H9 (cell line): ENCODE results near the gene TLE5. TPM values are rescaled to one million over a fixed set of nuclear protein-coding genes. Genes with fewer than 3 reads are reported as not detected.

ENCODE experiments used
- DNase-seq: peaks from one replicate; pipeline ENCODE4 v3.0.0-alpha.2; 2017
- H2AFZ ChIP-seq: one replicate; pipeline ENCODE4 v1.6.1; 2013; ENCODE audit warnings: mild to moderate bottlenecking, low read length, control low read depth, moderate library complexity
- H2AK5ac ChIP-seq: 2 replicates; pipeline ENCODE4 v1.6.1; 2013; ENCODE audit warnings: low read length, control low read depth, mixed read lengths; ENCODE audit not compliant: insufficient read length
- H2BK120ac ChIP-seq: one replicate; pipeline ENCODE4 v1.6.1; 2013; ENCODE audit warnings: low read depth, mild to moderate bottlenecking, low read length, control low read depth, inconsistent platforms; ENCODE audit not compliant: poor library complexity, severe bottlenecking
- H2BK12ac ChIP-seq: 2 replicates; pipeline ENCODE4 v1.6.1; 2013; ENCODE audit warnings: low read length, control low read depth, mixed read lengths, low read depth; ENCODE audit not compliant: insufficient read length
- H2BK15ac ChIP-seq: 2 replicates; pipeline ENCODE4 v1.6.1; 2013; ENCODE audit warnings: low read depth, low read length, control low read depth
- H2BK20ac ChIP-seq: one replicate; pipeline ENCODE4 v1.6.1; 2013; ENCODE audit warnings: low read depth, mild to moderate bottlenecking, low read length, control low read depth, inconsistent platforms; ENCODE audit not compliant: poor library complexity, severe bottlenecking
- H2BK5ac ChIP-seq: 2 replicates; pipeline ENCODE4 v1.6.1; 2013; ENCODE audit warnings: low read length, control low read depth, mixed read lengths; ENCODE audit not compliant: insufficient read length
- H3K14ac ChIP-seq: 2 replicates; pipeline ENCODE4 v1.6.1; 2013; ENCODE audit warnings: low read length, control low read depth; ENCODE audit not compliant: insufficient read depth
- H3K18ac ChIP-seq: 2 replicates; pipeline ENCODE4 v1.6.1; 2013; ENCODE audit warnings: low read depth, mild to moderate bottlenecking, mixed read lengths, low read length, control low read depth; ENCODE audit not compliant: insufficient read length
- H3K23ac ChIP-seq: 2 replicates; pipeline ENCODE4 v1.6.1; 2013; ENCODE audit warnings: low read length, control low read depth, mixed read lengths, low read depth; ENCODE audit not compliant: insufficient read length
- H3K23me2 ChIP-seq: 2 replicates; pipeline ENCODE4 v1.6.1; 2013; ENCODE audit warnings: low read depth, mild to moderate bottlenecking, mixed read lengths, low read length, control low read depth; ENCODE audit not compliant: insufficient read length, poor library complexity, severe bottlenecking
- H3K27ac ChIP-seq: 2 replicates; pipeline ENCODE4 v1.5.1; 2013; ENCODE audit warnings: low read length, control low read depth, mixed read lengths, low read depth; ENCODE audit not compliant: insufficient read length
- H3K27me3 ChIP-seq: 2 replicates; pipeline ENCODE4 v1.6.1; 2013; ENCODE audit warnings: low read length, control low read depth, inconsistent platforms; ENCODE audit not compliant: insufficient read depth
- H3K4ac ChIP-seq: 2 replicates; pipeline ENCODE4 v1.6.1; 2013; ENCODE audit warnings: low read depth, mild to moderate bottlenecking, control low read depth, inconsistent platforms, low read length, moderate library complexity
- H3K4me1 ChIP-seq: 2 replicates; pipeline ENCODE4 v1.6.1; 2013; ENCODE audit warnings: low read length, control low read depth, inconsistent platforms; ENCODE audit not compliant: insufficient read depth
- H3K4me2 ChIP-seq: 2 replicates; pipeline ENCODE4 v1.6.1; 2013; ENCODE audit warnings: low read length, control low read depth, mixed read lengths; ENCODE audit not compliant: insufficient read length, insufficient read depth
- H3K56ac ChIP-seq: 2 replicates; pipeline ENCODE4 v1.6.1; 2013; ENCODE audit warnings: low read depth, mild to moderate bottlenecking, mixed read lengths, low read length, control low read depth; ENCODE audit not compliant: insufficient read length
- H3K79me1 ChIP-seq: 2 replicates; pipeline ENCODE4 v1.6.1; 2013; ENCODE audit warnings: low read depth, mild to moderate bottlenecking, moderate library complexity, low read length, control low read depth, inconsistent platforms; ENCODE audit not compliant: insufficient read depth, poor library complexity, severe bottlenecking
- H3K79me2 ChIP-seq: 2 replicates; pipeline ENCODE4 v1.6.1; 2013; ENCODE audit warnings: low read length, control low read depth, inconsistent platforms; ENCODE audit not compliant: insufficient read depth
- H3K9ac ChIP-seq: 2 replicates; pipeline ENCODE4 v1.6.1; 2013; ENCODE audit warnings: low read length, control low read depth, mixed read lengths; ENCODE audit not compliant: insufficient read length; ENCODE audit errors: extremely low read depth
- H3K9me3 ChIP-seq: one replicate; pipeline ENCODE4 v1.6.1; 2013; ENCODE audit warnings: low read depth, low read length, inconsistent platforms; ENCODE audit not compliant: control insufficient read depth
- H3T11ph ChIP-seq: one replicate; pipeline ENCODE4 v1.6.1; 2013; ENCODE audit warnings: mild to moderate bottlenecking, low read length, control low read depth, inconsistent platforms
- H4K20me1 ChIP-seq: one replicate; pipeline ENCODE4 v1.6.1; 2013; ENCODE audit not compliant: control insufficient read depth, insufficient read length, insufficient read depth
- H4K5ac ChIP-seq: 2 replicates; pipeline ENCODE4 v1.6.1; 2013; ENCODE audit warnings: low read depth, mild to moderate bottlenecking, mixed read lengths, low read length, control low read depth; ENCODE audit not compliant: insufficient read length
- H4K8ac ChIP-seq: replicated peaks from 2 replicates; pipeline ENCODE4 v1.6.1; 2013; ENCODE audit warnings: low read length, control low read depth, mixed read lengths, low read depth; ENCODE audit not compliant: insufficient read length
- H4K91ac ChIP-seq: 2 replicates; pipeline ENCODE4 v1.6.1; 2013; ENCODE audit warnings: low read depth, mild to moderate bottlenecking, moderate library complexity, mixed read lengths, low read length, control low read depth; ENCODE audit not compliant: insufficient read length
- H3K27ac Mint-ChIP-seq, 3 experiments: 2 replicates in 2 of 3; 3 replicates in 1 of 3; pipeline ENCODE4 v1.8.0; 2020 to 2021; ENCODE audit warnings: mixed read lengths in 3 of 3, mild to moderate bottlenecking in 1 of 3, moderate library complexity in 1 of 3
- H3K27me3 Mint-ChIP-seq: 2 replicates; pipeline ENCODE4 v1.8.0; 2021; ENCODE audit warnings: low read depth, mild to moderate bottlenecking, moderate library complexity, mixed read lengths
- H3K36me3 Mint-ChIP-seq, 3 experiments: 2 replicates in 2 of 3; 3 replicates in 1 of 3; pipeline ENCODE4 v1.8.0; 2020 to 2021; ENCODE audit warnings: low read depth in 3 of 3, mixed read lengths in 3 of 3; ENCODE audit not compliant: insufficient read depth in 1 of 3
- H3K4me1 Mint-ChIP-seq, 2 experiments: 2 replicates each; pipeline ENCODE4 v1.8.0; 2020; ENCODE audit warnings: mixed read lengths in 2 of 2
- H3K4me3 Mint-ChIP-seq, 2 experiments: 2 replicates in 1 of 2; 3 replicates in 1 of 2; pipeline ENCODE4 v1.8.0; 2020 to 2021; ENCODE audit warnings: mild to moderate bottlenecking in 2 of 2, mixed read lengths in 2 of 2, moderate library complexity in 1 of 2
- H3K9me3 Mint-ChIP-seq, 2 experiments: 2 replicates in 1 of 2; 3 replicates in 1 of 2; pipeline ENCODE4 v1.8.0; 2020; ENCODE audit warnings: mild to moderate bottlenecking in 2 of 2, mixed read lengths in 2 of 2, moderate library complexity in 1 of 2
- WGBS: extraction: QIAGEN DNeasy Blood & Tissue Kit; methylation state at CpG from one replicate; pipeline ENCODE4 v1.1.7; 2013; ENCODE audit warnings: missing lambda C conversion rate, low lambda C conversion rate, mixed read lengths; ENCODE audit not compliant: insufficient read length; ENCODE audit errors: extremely low coverage; 5-methylcytosine and 5-hydroxymethylcytosine counted together
- total RNA-seq: library from RNA; stranded (reverse); gene quantifications from 2 replicates; pipeline ENCODE4 v1.2.1, GENCODE V29; 2021
- TF ChIP-seq, protein P1 (sequence below): fragments of 200-600 bp; sonication (generic); conservative IDR thresholded peaks from 3 replicates; pipeline ENCODE4 v1.8.0; 2021; ENCODE audit warnings: antibody characterized with exemption, mild to moderate bottlenecking

Gene TLE5
- total RNA-seq, 1 experiment from 2014 or later, result 221 TPM

DNA sequence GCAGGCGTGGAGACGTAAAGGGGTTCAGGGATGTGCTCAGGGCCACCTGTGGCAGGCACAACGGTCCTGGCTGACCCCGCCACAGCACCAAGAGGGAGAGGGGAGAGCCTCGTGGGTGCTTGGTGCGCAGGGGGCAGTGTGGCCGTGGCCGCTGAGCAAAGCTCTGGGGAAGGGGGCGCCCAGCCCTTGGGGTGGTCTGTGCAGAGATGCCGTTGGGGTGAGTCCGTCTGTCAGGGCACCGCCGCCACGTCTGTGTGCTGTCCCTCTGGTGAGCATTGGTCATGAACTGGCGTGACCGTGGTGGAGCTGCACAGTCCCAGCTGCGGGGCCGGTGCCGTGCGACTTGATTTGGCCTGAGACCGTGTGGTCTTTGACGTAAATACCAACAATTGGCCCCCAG, 47.2 kb upstream of the TLE5 start:
- H2AK5ac ChIP-seq, result no peak overlapping the region
- H2AFZ ChIP-seq, result no peak overlapping the region
- no peak overlapping the region for H3T11ph ChIP-seq
- H3K23me2 ChIP-seq, result no peaks in the 10 kb centered on the region
- H2BK5ac ChIP-seq, result no peak overlapping the region
- no peak overlapping the region for H2BK120ac ChIP-seq
- H3K4me1 Mint-ChIP-seq, result peaks cover 17 to 24% of the 10 kb centered on the region in 2 experiments
- H3K56ac ChIP-seq, result no peak overlapping the region
- DNase-seq, result no peak
- peak overlapping the region in 1 of 3 experiments; percentile 41; a peak in 2 of 7 replicates for H3K27ac Mint-ChIP-seq
- H3K4me3 Mint-ChIP-seq, result peak overlapping the region in 1 of 2 experiments; percentile 47; a peak in 1 of 5 replicates
- H4K5ac ChIP-seq, result no peak overlapping the region
- no peak overlapping the region for H3K27ac ChIP-seq
- no peak overlapping the region for H3K4me2 ChIP-seq
- H3K14ac ChIP-seq, result no peak overlapping the region; the same call in 1 of the 2 replicates
- H3K4me1 ChIP-seq, result no peaks in the 10 kb centered on the region
- H2BK12ac ChIP-seq, result no peak overlapping the region
- H3K9me3 Mint-ChIP-seq, result no peaks in the 10 kb centered on the region
- no peaks in the 10 kb centered on the region for H3K9me3 ChIP-seq
- H4K8ac ChIP-seq, result no peak overlapping the region
- H3K4ac ChIP-seq, result no peak overlapping the region
- TF ChIP-seq, protein P1, sequence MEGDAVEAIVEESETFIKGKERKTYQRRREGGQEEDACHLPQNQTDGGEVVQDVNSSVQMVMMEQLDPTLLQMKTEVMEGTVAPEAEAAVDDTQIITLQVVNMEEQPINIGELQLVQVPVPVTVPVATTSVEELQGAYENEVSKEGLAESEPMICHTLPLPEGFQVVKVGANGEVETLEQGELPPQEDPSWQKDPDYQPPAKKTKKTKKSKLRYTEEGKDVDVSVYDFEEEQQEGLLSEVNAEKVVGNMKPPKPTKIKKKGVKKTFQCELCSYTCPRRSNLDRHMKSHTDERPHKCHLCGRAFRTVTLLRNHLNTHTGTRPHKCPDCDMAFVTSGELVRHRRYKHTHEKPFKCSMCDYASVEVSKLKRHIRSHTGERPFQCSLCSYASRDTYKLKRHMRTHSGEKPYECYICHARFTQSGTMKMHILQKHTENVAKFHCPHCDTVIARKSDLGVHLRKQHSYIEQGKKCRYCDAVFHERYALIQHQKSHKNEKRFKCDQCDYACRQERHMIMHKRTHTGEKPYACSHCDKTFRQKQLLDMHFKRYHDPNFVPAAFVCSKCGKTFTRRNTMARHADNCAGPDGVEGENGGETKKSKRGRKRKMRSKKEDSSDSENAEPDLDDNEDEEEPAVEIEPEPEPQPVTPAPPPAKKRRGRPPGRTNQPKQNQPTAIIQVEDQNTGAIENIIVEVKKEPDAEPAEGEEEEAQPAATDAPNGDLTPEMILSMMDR, result no peak
- no peak overlapping the region for H3K23ac ChIP-seq
- no CpG with 5 or more reads among the region's 22 CpGs for WGBS
- no peaks in the 10 kb centered on the region for H3K79me1 ChIP-seq
- H3K27me3 Mint-ChIP-seq, result no peaks in the 10 kb centered on the region
- H3K18ac ChIP-seq, result no peak overlapping the region
- peaks cover 6% of the 10 kb centered on the region; the same call in 1 of the 2 replicates for H3K79me2 ChIP-seq
- no peak overlapping the region for H2BK15ac ChIP-seq
- H3K9ac ChIP-seq, result no peak overlapping the region
- no peaks in the 10 kb centered on the region for H3K27me3 ChIP-seq
- H4K91ac ChIP-seq, result no peak overlapping the region
- peaks cover 2% of the 10 kb centered on the region for H4K20me1 ChIP-seq
- H2BK20ac ChIP-seq, result no peak overlapping the region
- H3K36me3 Mint-ChIP-seq, result no peaks in the 10 kb centered on the region; a peak in 3 of 7 replicates
